ENCODE data around the gene ZFAND3.

ZFAND3 gene

GRCh38 chr6:38056361-38056760 is 236.8 kb downstream of the ZFAND3 start:
- DNase-seq: no peak

GRCh38 chr6:38057994-38058393 is 238.5 kb downstream of the ZFAND3 start:
- DNase-seq: no peak

- no peak for DNase-seq
These were observed 242.5 kb downstream of the ZFAND3 start for GRCh38 chr6:38062066-38062465.

- no peak for DNase-seq
These were observed 244.4 kb downstream of the ZFAND3 start for GRCh38 chr6:38063973-38064372.

GRCh38 chr6:38064431-38064830 is 244.9 kb downstream of the ZFAND3 start:
- DNase-seq: no peak

GRCh38 chr6:38065734-38066305 is 246.3 kb downstream of the ZFAND3 start:
- DNase-seq: no peak

- no peak for DNase-seq
These were observed 247.9 kb downstream of the ZFAND3 start for GRCh38 chr6:38067263-38067980.

- no peak for DNase-seq
These were observed 249.5 kb downstream of the ZFAND3 start for GRCh38 chr6:38068854-38069590.

- no peak for DNase-seq
These were observed 258.0 kb downstream of the ZFAND3 start for GRCh38 chr6:38077488-38078030.

GRCh38 chr6:38078671-38079070 is 259.1 kb downstream of the ZFAND3 start:
- DNase-seq: no peak

- no peak for DNase-seq
These were observed 259.6 kb downstream of the ZFAND3 start for GRCh38 chr6:38079107-38079506.

GRCh38 chr6:38079537-38079936 is 260.0 kb downstream of the ZFAND3 start:
- DNase-seq: no peak

- DNase-seq: no peak
These were observed 260.8 kb downstream of the ZFAND3 start for GRCh38 chr6:38080360-38080759.

- DNase-seq: no peak
These were observed 261.4 kb downstream of the ZFAND3 start for GRCh38 chr6:38080889-38081288.

- DNase-seq: no peak
These were observed 265.5 kb downstream of the ZFAND3 start for GRCh38 chr6:38085031-38085430.

GRCh38 chr6:38086346-38086745 is 266.8 kb downstream of the ZFAND3 start:
- no peak for DNase-seq

- no peak for DNase-seq
These were observed 268.5 kb downstream of the ZFAND3 start for GRCh38 chr6:38088010-38088409.

GRCh38 chr6:38088829-38089228 is 269.3 kb downstream of the ZFAND3 start:
- no peak for DNase-seq

GRCh38 chr6:38091613-38092012 is 272.1 kb downstream of the ZFAND3 start:
- DNase-seq: no peak

GRCh38 chr6:38092465-38092864 is 272.9 kb downstream of the ZFAND3 start:
- no peak for DNase-seq

- no peak for DNase-seq
These were observed 273.4 kb downstream of the ZFAND3 start for GRCh38 chr6:38092964-38093363.

- DNase-seq: no peak
These were observed 275.5 kb downstream of the ZFAND3 start for GRCh38 chr6:38095054-38095453.

- DNase-seq: no peak
These were observed 279.7 kb downstream of the ZFAND3 start for GRCh38 chr6:38099221-38099620.

GRCh38 chr6:38100380-38100779 is 280.9 kb downstream of the ZFAND3 start:
- no peak for DNase-seq
